Measurements from ENCODE around the gene GPR84.
"Not testable (repeated sequence)": the region's sequence is repeated elsewhere in the genome, so short reads cannot be mapped to it uniquely, and the experiment has no call there.

Gene GPR84

DNA sequence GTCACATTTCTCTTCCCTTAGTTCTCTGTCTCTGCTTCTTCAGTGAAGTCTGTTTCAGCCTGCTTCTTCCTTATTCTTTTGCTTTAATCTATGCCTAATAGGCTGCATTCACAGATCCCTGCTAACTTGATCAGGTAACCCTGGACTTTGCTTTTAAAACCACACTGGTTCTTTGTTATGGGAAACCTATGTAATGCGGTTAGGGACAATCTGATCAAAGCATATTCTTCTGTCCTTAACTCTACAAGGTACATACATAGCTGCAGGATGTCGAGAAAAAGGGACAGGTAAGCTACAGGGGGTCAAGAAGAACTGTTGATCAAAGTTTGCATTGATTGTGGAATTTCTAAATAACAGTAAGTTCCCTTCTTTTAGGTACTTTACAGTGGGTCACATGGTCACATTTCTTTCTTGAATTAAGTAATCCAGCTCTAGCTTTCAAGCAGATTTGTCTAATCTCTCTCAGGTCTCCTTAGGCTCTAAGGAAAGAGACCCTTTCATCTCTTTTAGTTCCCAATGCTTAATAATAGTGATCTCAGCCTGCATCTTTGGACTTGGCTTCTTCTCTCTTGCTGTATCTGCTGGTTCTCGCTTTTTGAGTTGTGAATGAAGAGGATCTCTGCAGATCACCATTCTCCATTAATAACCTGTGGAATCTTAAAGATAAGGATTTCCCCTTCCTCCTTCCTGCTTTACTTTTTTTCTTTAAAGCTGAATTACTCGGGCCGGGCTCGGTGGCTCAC is 35.5 kb downstream of the GPR84 start:
- no peak for DNase-seq (ENCODE audit: low read depth in 2 of 3, low spot score in 1 of 3)

DNA sequence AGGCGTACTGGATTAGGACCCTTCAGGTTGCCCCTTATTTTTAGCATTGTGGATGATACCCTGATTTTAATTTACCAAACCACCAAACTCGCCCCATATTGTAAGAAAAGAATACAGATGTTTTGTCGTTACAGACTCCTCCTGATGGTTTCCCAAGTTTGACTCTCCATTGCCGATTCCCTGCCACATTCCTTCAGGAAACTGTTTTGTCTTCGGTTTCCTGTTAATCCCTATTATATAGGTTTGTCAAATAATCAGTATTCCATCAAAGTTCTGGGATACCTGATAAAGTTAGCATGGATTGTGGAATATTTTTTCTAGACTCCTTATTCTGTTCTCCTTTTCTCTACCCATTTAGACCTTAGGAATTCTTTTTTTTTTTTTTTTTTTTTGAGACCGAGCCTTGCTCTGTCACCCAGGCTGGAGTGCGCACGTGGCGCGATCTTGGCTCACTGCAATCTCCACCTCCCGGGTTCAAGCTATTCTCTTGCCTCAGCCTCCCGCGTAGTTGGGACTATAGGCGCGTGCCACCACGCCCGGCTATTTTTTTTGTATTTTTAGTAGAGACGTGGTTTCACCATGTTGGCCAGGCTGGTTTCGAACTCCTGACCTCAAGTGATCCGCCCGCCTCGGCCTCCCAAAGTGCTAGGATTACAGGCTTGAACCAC is 38.7 kb downstream of the GPR84 start:
- DNase-seq (ENCODE audit: low read depth in 2 of 3, low spot score in 1 of 3): not testable (repeated sequence)

DNA sequence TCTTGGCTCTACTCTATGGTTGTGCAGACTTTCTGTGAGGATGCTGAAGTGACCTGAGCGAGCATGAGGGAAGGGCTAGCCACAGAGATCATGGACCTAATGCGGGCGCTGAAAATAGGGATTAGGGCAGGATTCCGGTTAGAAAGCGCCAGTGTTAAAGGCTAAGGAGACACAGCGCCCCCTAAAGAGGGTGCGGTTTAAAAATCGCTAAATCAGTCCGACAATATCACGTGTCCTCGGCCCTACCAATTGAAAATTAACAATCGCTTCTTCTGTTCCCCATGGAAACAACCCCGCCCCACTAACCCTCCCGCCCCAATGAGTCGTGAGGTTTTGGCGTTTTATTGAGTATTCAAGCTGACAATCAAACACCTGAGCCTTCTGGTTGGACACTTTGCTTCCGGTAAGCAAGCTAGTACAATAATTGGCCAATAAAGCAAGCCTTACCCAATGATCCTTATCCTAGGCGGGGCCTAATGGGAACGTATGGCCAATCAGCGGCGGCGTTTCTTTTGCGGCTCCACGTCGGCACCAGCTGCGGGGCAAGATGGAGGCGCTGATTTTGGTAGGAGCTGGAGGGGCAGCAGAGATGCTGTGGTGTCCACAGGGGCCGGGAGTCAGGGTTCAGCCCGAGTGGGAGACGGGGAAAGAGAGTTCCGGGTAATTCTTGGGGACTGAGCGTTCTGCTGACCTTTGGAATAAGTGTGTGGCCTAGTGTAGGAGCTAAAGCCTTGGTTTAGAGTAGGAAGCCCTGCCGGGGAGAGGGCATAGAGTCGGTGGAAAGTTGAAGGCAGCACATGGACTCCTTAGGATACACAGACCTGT is 39.5 kb downstream of the GPR84 start, which contains the start of gene COPZ1:
TSS of gene COPZ1 (plus strand) at position 515 of the 825 bp plus-strand sequence. CDS start at position 548, 33 bp downstream.
- peak; percentile 86 to 94 (median 92) for DNase-seq (ENCODE audit: low read depth in 2 of 3, low spot score in 1 of 3)

DNA sequence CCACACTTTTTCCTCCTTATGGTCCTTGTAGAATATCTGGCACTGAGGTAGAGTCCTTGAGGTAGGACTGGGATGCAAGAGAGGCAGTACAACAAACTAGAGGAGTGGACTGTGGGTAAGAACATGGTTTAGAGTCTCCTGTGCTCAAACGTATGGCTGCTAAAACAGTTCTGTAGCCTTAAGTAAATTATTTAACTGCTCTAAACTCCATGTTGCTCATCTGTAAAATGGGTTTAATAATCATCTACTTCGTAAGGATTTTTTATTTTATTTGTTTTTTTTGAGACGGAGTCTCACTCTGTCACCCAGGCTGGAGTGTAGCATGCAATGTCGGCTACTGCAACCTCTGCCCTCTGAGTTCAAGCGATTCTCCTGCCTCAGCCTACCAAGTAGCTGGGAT is 42.9 kb downstream of the GPR84 start:
- DNase-seq (ENCODE audit: low read depth in 2 of 3, low spot score in 1 of 3): no peak

Measured in stimulated activated CD4-positive, alpha-beta T cell treated with anti-CD3 and anti-CD28 coated beads, Interleukin-12 subunit alpha, Interleukin-12 subunit beta, amount 100 ng/mL, for 48 hours (primary cell).